ENCODE data around the gene DMAC2L. TPM values are rescaled to one million over a fixed set of nuclear protein-coding genes. Genes with fewer than 3 reads are reported as not detected.
A peak's percentile ranks its signal among the peaks of the same experiment; 100 is the strongest.

DMAC2L gene
- 10 to 100 TPM; 30.0 to 33.5 TPM for total RNA-seq
- polyA plus RNA-seq (ENCODE audit: insufficient read depth, low read depth, low replicate concordance): 50.8 TPM
- long read RNA-seq, donor 1, partial matches to known transcripts: 0 of 1 reads
- long read RNA-seq, donor 1, other reads (novel, unspliced or antisense): 0 of 1 reads
- long read RNA-seq, donor 2, transcript ATP5S-207 (5 exons, 2,008 nt): major isoform, 5 of 7 reads
- long read RNA-seq, donor 2, partial matches to known transcripts: 0 of 7 reads
- long read RNA-seq, donor 2, other reads (novel, unspliced or antisense): 0 of 7 reads

GRCh38 chr14:50311972-50312733 lies at the start of gene DMAC2L, which contains the start of gene L2HGDH:
DMAC2L (plus strand) TSS chr14:50312324; CDS start chr14:50321488, 9,164 bp downstream.
L2HGDH (minus strand) TSS chr14:50312229; CDS start chr14:50312150, 79 bp downstream.
- intact Hi-C loops (cut with DNase I; ENCODE audit: low total_unique reads): loop anchor here (10.0 kb wide), 1 partner anchor 223 kb away; the partner anchor contains the start of gene MAP4K5
- Histone ChIP-seq H3K4me3 (peak within 1 kb of the TSS; percentile 75 to 85), H3K4me1 (peaks cover 7% of the 10 kb centered on the region), H3K27ac (peak within 1 kb of the TSS; percentile 94), H3K36me3 (ENCODE audit: low read depth, missing control alignments) (no peaks in the 10 kb centered on the region), H3K27me3 (no peaks in the 10 kb centered on the region), H3K9me3 (no peaks in the 10 kb centered on the region)
- peak; percentile 95 for DNase-seq
- 0% methylated on average over 16 to 83 of the region's 83 CpGs for WGBS, 2 donors
- TF ChIP-seq CTCF (IDR thresholded peaks at IDR 0.05): no peak
- peak; percentile 2 for TF ChIP-seq POLR2A (IDR thresholded peaks at IDR 0.05)

GRCh38 chr14:50262865-50263264 lies 49.3 kb upstream of the DMAC2L start:
- 59 to 62% methylated on average over 2 of the region's 2 CpGs for WGBS, 2 donors
- TF ChIP-seq POLR2A (IDR thresholded peaks at IDR 0.05) (no peak), CTCF (IDR thresholded peaks at IDR 0.05) (no peak)
- Histone ChIP-seq H3K4me1 (no peaks in the 10 kb centered on the region), H3K27me3 (no peaks in the 10 kb centered on the region), H3K9me3 (no peaks in the 10 kb centered on the region), H3K36me3 (ENCODE audit: low read depth, missing control alignments) (no peaks in the 10 kb centered on the region), H3K27ac (no peak overlapping the region), H3K4me3 (no peak overlapping the region)
- no peak for DNase-seq
- intact Hi-C loops (cut with DNase I; ENCODE audit: low total_unique reads): no loop called here

- no peak overlapping the region for H3K4me3 ChIP-seq
- 53 to 63% methylated on average over 4 of the region's 4 CpGs for WGBS, 2 donors
- H3K36me3 ChIP-seq (ENCODE audit: low read depth, missing control alignments): no peaks in the 10 kb centered on the region
- intact Hi-C loops (cut with DNase I; ENCODE audit: low total_unique reads): no loop called here
- no peaks in the 10 kb centered on the region for H3K27me3 ChIP-seq
- H3K9me3 ChIP-seq: no peaks in the 10 kb centered on the region
- H3K27ac ChIP-seq: no peak overlapping the region
- DNase-seq: no peak
- no peaks in the 10 kb centered on the region for H3K4me1 ChIP-seq
- TF ChIP-seq POLR2A (IDR thresholded peaks at IDR 0.05) (no peak), CTCF (IDR thresholded peaks at IDR 0.05) (no peak)
Measured at GRCh38 chr14:50263321-50263720, 48.8 kb upstream of the DMAC2L start.

GRCh38 chr14:50265029-50265428 lies 47.1 kb upstream of the DMAC2L start:
- intact Hi-C loops (cut with DNase I; ENCODE audit: low total_unique reads): no loop called here
- Histone ChIP-seq H3K27me3 (no peaks in the 10 kb centered on the region), H3K27ac (no peak overlapping the region), H3K4me1 (no peaks in the 10 kb centered on the region), H3K4me3 (no peak overlapping the region), H3K9me3 (no peaks in the 10 kb centered on the region), H3K36me3 (ENCODE audit: low read depth, missing control alignments) (no peaks in the 10 kb centered on the region)
- DNase-seq: no peak
- TF ChIP-seq CTCF (IDR thresholded peaks at IDR 0.05) (no peak), POLR2A (IDR thresholded peaks at IDR 0.05) (no peak)
